ENCODE measurements around the gene FMN2.

The FMN2 gene

GRCh38 chr1:240506176-240506575, 414.5 kb downstream of the FMN2 start:
- Histone ChIP-seq H3K36me3 (ENCODE audit: control insufficient read depth in 2 of 2, insufficient read depth in 1 of 2, low read length in 2 of 2) (no peaks in the 10 kb centered on the region), H3K4me1 (ENCODE audit: control insufficient read depth, insufficient read depth, low read length) (no peaks in the 10 kb centered on the region), H3K27ac (ENCODE audit: extremely low read depth, low read depth, low read length) (no peak overlapping the region), H3K4me3 (ENCODE audit: low read depth, low read length) (no peak overlapping the region), H3K9me3 (ENCODE audit: control insufficient read depth, insufficient read depth, low read depth, low read length) (no peaks in the 10 kb centered on the region)
- ChIA-PET CTCF (no interaction called here), POLR2A (interaction anchor here (0.5 kb wide), 1 partner anchor 391 kb away, joined by 3 read pairs; no protein-coding TSS in a partner anchor)
- TF ChIP-seq TCF7L2 (IDR thresholded peaks at IDR 0.05; ENCODE audit: borderline replicate concordance, low read depth, low read length) (no peak), ZNF830 (tag by site-specific recombination; IDR thresholded peaks at IDR 0.05; ENCODE audit: low read depth) (no peak), KLF8 (tag by site-specific recombination; IDR thresholded peaks at IDR 0.05) (no peak), ZFP3 (tag by site-specific recombination; IDR thresholded peaks at IDR 0.05; ENCODE audit: low read depth) (no peak), ZNF629 (tag by site-specific recombination; IDR thresholded peaks at IDR 0.05) (no peak), ZNF560 (tag by site-specific recombination; IDR thresholded peaks at IDR 0.05; ENCODE audit: borderline replicate concordance) (no peak), ZBTB6 (tag by site-specific recombination; IDR thresholded peaks at IDR 0.05) (no peak), ZNF302 (tag by site-specific recombination; IDR thresholded peaks at IDR 0.05; ENCODE audit: low read depth) (no peak), ZSCAN30 (tag by site-specific recombination; IDR thresholded peaks at IDR 0.05) (no peak), ZNF747 (tag by site-specific recombination; IDR thresholded peaks at IDR 0.05) (no peak), ZNF175 (tag by site-specific recombination; IDR thresholded peaks at IDR 0.05) (no peak), ZNF138 (tag by site-specific recombination; IDR thresholded peaks at IDR 0.05; ENCODE audit: borderline replicate concordance) (no peak), RBAK (tag by site-specific recombination; IDR thresholded peaks at IDR 0.05) (no peak), AEBP2 (tag by site-specific recombination; IDR thresholded peaks at IDR 0.05; ENCODE audit: borderline replicate concordance) (no peak)

- POLR2A ChIA-PET: no interaction called here
- CTCF ChIA-PET: no interaction called here
- Histone ChIP-seq H3K36me3 (ENCODE audit: control insufficient read depth in 2 of 2, insufficient read depth in 1 of 2, low read length in 2 of 2) (no peaks in the 10 kb centered on the region), H3K27ac (ENCODE audit: extremely low read depth, low read depth, low read length) (no peak overlapping the region), H3K4me1 (ENCODE audit: control insufficient read depth, insufficient read depth, low read length) (no peaks in the 10 kb centered on the region), H3K9me3 (ENCODE audit: control insufficient read depth, insufficient read depth, low read depth, low read length) (no peaks in the 10 kb centered on the region), H3K4me3 (ENCODE audit: low read depth, low read length) (no peak overlapping the region)
- TF ChIP-seq ZNF623 (tag by site-specific recombination; IDR thresholded peaks at IDR 0.05) (no peak), ZNF18 (tag by site-specific recombination; IDR thresholded peaks at IDR 0.05) (no peak), ZNF174 (tag by site-specific recombination; IDR thresholded peaks at IDR 0.05) (no peak), HOXD13 (CRISPR knock-in tag; IDR thresholded peaks at IDR 0.05; ENCODE audit: borderline replicate concordance) (no peak), GFI1B (tag by site-specific recombination; IDR thresholded peaks at IDR 0.05) (no peak), ZNF514 (tag by site-specific recombination; IDR thresholded peaks at IDR 0.05) (no peak)
These were observed 416.5 kb downstream of the FMN2 start for GRCh38 chr1:240508201-240508600.

- Histone ChIP-seq H3K36me3 (ENCODE audit: control insufficient read depth in 2 of 2, insufficient read depth in 1 of 2, low read length in 2 of 2) (no peaks in the 10 kb centered on the region), H3K4me3 (ENCODE audit: low read depth, low read length) (no peak overlapping the region), H3K4me1 (ENCODE audit: control insufficient read depth, insufficient read depth, low read length) (no peaks in the 10 kb centered on the region), H3K9me3 (ENCODE audit: control insufficient read depth, insufficient read depth, low read depth, low read length) (no peaks in the 10 kb centered on the region), H3K27ac (ENCODE audit: extremely low read depth, low read depth, low read length) (no peak overlapping the region)
- CTCF ChIA-PET: interaction anchor here (0.7 kb wide), 1 partner anchor 212 kb away, joined by 3 read pairs; no protein-coding TSS in a partner anchor
- POLR2A ChIA-PET: no interaction called here
- TF ChIP-seq MEIS1 (CRISPR knock-in tag; IDR thresholded peaks at IDR 0.05; ENCODE audit: borderline replicate concordance): no peak
- TF ChIP-seq ZBTB1 (tag by site-specific recombination; IDR thresholded peaks at IDR 0.05): no peak
- TF ChIP-seq HOXD13 (CRISPR knock-in tag; IDR thresholded peaks at IDR 0.05; ENCODE audit: borderline replicate concordance): no peak
- TF ChIP-seq ZNF548 (tag by site-specific recombination; IDR thresholded peaks at IDR 0.05): no peak
- no peak for TF ChIP-seq ZNF654 (tag by site-specific recombination; IDR thresholded peaks at IDR 0.05; ENCODE audit: low read depth)
- no peak for TF ChIP-seq ZBTB10 (tag by site-specific recombination; IDR thresholded peaks at IDR 0.05)
- no peak for TF ChIP-seq ZNF639 (tag by site-specific recombination; IDR thresholded peaks at IDR 0.05)
These were observed 417.3 kb downstream of the FMN2 start for GRCh38 chr1:240508950-240509349.
